Parathyroid adenoma (tissue), 2 donors: ENCODE measurements around the gene ARFGEF2.
"Not testable (repeated sequence)": the region's sequence is repeated elsewhere in the genome, so short reads cannot be mapped to it uniquely, and the experiment has no call there.

ENCODE experiments used
- H2AFZ ChIP-seq: fragments of 300-600 bp; sonication (generic); one replicate; pipeline ENCODE4 v1.7.0; 2017; ENCODE audit warnings: antibody characterized with exemption, mild to moderate bottlenecking
- H3K27ac ChIP-seq: fragments of 300-600 bp; sonication (generic); one replicate; pipeline ENCODE4 v1.7.0; 2017
- H3K27me3 ChIP-seq: fragments of 300-600 bp; sonication (generic); one replicate; pipeline ENCODE4 v1.7.0; 2017; ENCODE audit warnings: low read length; ENCODE audit not compliant: control insufficient read depth, insufficient read depth
- H3K36me3 ChIP-seq: fragments of 300-600 bp; sonication (generic); one replicate; pipeline ENCODE4 v1.7.0; 2017; ENCODE audit warnings: low read length; ENCODE audit not compliant: control insufficient read depth, insufficient read depth
- H3K4me1 ChIP-seq: fragments of 300-600 bp; sonication (generic); one replicate; pipeline ENCODE4 v1.7.0; 2017; ENCODE audit warnings: control low read depth
- H3K4me2 ChIP-seq: fragments of 300-600 bp; sonication (generic); one replicate; pipeline ENCODE4 v1.7.0; 2017; ENCODE audit warnings: low read length
- H3K4me3 ChIP-seq: fragments of 300-600 bp; sonication (generic); one replicate; pipeline ENCODE4 v1.7.0; 2017; ENCODE audit warnings: low read depth, low read length
- H3K79me2 ChIP-seq: fragments of 300-600 bp; sonication (generic); one replicate; pipeline ENCODE4 v1.7.0; 2017; ENCODE audit warnings: control low read depth
- H3K9ac ChIP-seq: fragments of 300-600 bp; sonication (generic); one replicate; pipeline ENCODE4 v1.7.0; 2017; ENCODE audit warnings: mild to moderate bottlenecking
- H3K9me3 ChIP-seq: fragments of 300-600 bp; sonication (generic); one replicate; pipeline ENCODE4 v1.7.0; 2017; ENCODE audit warnings: low read length; ENCODE audit not compliant: control insufficient read depth
- CTCF ChIP-seq: fragments of 300-600 bp; sonication (generic); IDR thresholded peaks from one replicate; pipeline ENCODE4 v1.7.0; 2017; ENCODE audit warnings: antibody characterized with exemption, mild to moderate bottlenecking
- donor health status: primary hyperparathyroidism.

The ARFGEF2 gene

GRCh38 chr20:48931527-48932374 is 10.2 kb downstream of the ARFGEF2 start:
- TF ChIP-seq CTCF: no peak
- no peak overlapping the region for H2AFZ ChIP-seq
- H3K36me3 ChIP-seq: no peaks in the 10 kb centered on the region
- no peak overlapping the region for H3K4me3 ChIP-seq
- H3K4me1 ChIP-seq: peaks cover 46% of the 10 kb centered on the region
- no peaks in the 10 kb centered on the region for H3K9me3 ChIP-seq
- peaks cover 77% of the 10 kb centered on the region for H3K79me2 ChIP-seq
- H3K27ac ChIP-seq: peak overlapping the region; percentile 60
- H3K27me3 ChIP-seq: no peaks in the 10 kb centered on the region
- H3K4me2 ChIP-seq: no peak overlapping the region
- H3K9ac ChIP-seq: no peak overlapping the region

- Histone ChIP-seq H3K4me1 (peaks cover 46% of the 10 kb centered on the region), H3K9me3 (no peaks in the 10 kb centered on the region), H3K36me3 (no peaks in the 10 kb centered on the region), H3K79me2 (peaks cover 76% of the 10 kb centered on the region), H3K27ac (no peak overlapping the region), H3K4me3 (no peak overlapping the region), H3K9ac (no peak overlapping the region), H2AFZ (no peak overlapping the region), H3K4me2 (peak overlapping the region; percentile 19), H3K27me3 (no peaks in the 10 kb centered on the region)
- TF ChIP-seq CTCF: no peak
Measured at GRCh38 chr20:48932375-48932941, 10.9 kb downstream of the ARFGEF2 start.

GRCh38 chr20:48933017-48933766 is 11.7 kb downstream of the ARFGEF2 start:
- Histone ChIP-seq H3K4me3 (no peak overlapping the region), H3K36me3 (no peaks in the 10 kb centered on the region), H3K27ac (no peak overlapping the region), H3K4me1 (peaks cover 46% of the 10 kb centered on the region), H3K4me2 (no peak overlapping the region), H3K9me3 (no peaks in the 10 kb centered on the region), H3K27me3 (no peaks in the 10 kb centered on the region), H2AFZ (no peak overlapping the region), H3K9ac (no peak overlapping the region), H3K79me2 (peaks cover 75% of the 10 kb centered on the region)
- TF ChIP-seq CTCF: no peak

GRCh38 chr20:48934273-48934877 is 12.9 kb downstream of the ARFGEF2 start:
- not testable (repeated sequence) for H3K4me2 ChIP-seq, H2AFZ ChIP-seq, H3K9ac ChIP-seq, H3K27ac ChIP-seq, H3K9me3 ChIP-seq, H3K36me3 ChIP-seq, H3K27me3 ChIP-seq, H3K4me3 ChIP-seq
- H3K4me1 ChIP-seq: peaks cover 39% of the 10 kb centered on the region
- peaks cover 70% of the 10 kb centered on the region for H3K79me2 ChIP-seq

GRCh38 chr20:48934966-48935365 is 13.5 kb downstream of the ARFGEF2 start:
- not testable (repeated sequence) for H2AFZ ChIP-seq, H3K27ac ChIP-seq, H3K9me3 ChIP-seq, H3K4me2 ChIP-seq, H3K4me3 ChIP-seq, H3K27me3 ChIP-seq, H3K9ac ChIP-seq, H3K36me3 ChIP-seq
- peaks cover 70% of the 10 kb centered on the region for H3K79me2 ChIP-seq
- H3K4me1 ChIP-seq: peaks cover 38% of the 10 kb centered on the region

GRCh38 chr20:48936178-48936577 is 14.7 kb downstream of the ARFGEF2 start:
- not testable (repeated sequence) for H3K27ac ChIP-seq, H3K27me3 ChIP-seq, H3K36me3 ChIP-seq, H2AFZ ChIP-seq, H3K4me2 ChIP-seq, H3K9ac ChIP-seq, H3K9me3 ChIP-seq, H3K4me3 ChIP-seq
- H3K4me1 ChIP-seq: peaks cover 26% of the 10 kb centered on the region
- peaks cover 59% of the 10 kb centered on the region for H3K79me2 ChIP-seq
